Renal pelvis (tissue), 4 donors: Measurements from ENCODE around the gene EHF. TPM values are rescaled to one million over a fixed set of nuclear protein-coding genes. Genes with fewer than 3 reads are reported as not detected.
A peak's percentile ranks its signal among the peaks of the same experiment; 100 is the strongest.

Source experiments
- DNase-seq: peaks from one replicate; pipeline ENCODE4 v3.0.0-alpha.2; 2013
- polyA plus RNA-seq, 3 donors: library from polyadenylated mRNA; unstranded; fragments of 120-200 nt; gene quantifications; one replicate each; pipeline ENCODE4 v1.2.1, GENCODE V29; 2013; ENCODE audit not compliant: insufficient read length in 3 of 3

The EHF gene
- polyA plus RNA-seq, 3 donors, result 18.7 to 32.7 (median 25.1) TPM

GRCh38 chr11:34620202-34620601 lies 691 bp upstream of the EHF start:
- DNase-seq, result no peak

GRCh38 chr11:34621876-34622275 lies 983 bp downstream of the EHF start:
- no peak for DNase-seq

GRCh38 chr11:34623463-34623862 lies 2.6 kb downstream of the EHF start:
- no peak for DNase-seq

DNA sequence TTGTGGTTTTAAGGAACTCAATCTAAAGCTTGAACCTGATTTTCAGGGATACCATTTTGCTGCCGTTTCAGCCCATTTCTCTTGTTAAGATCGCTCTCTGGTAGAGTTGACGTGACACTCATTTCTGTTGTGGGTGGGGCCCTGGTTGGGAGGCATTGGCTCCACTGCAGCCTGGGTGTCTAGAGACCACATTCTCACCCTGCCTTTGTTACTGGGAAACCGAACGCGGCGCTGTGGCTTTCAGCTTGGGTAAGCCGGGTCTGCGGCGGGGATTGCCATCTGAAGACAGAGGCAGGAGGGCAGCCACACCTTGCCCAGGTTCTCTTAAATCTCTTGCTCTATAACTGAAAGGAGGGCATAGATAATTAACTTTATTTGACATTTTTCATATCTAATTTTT lies 3.2 kb downstream of the EHF start:
- no peak for DNase-seq

- DNase-seq, result no peak
Measured at GRCh38 chr11:34625576-34625975, 4.7 kb downstream of the EHF start.

- no peak for DNase-seq
Measured at GRCh38 chr11:34626393-34626792, 5.5 kb downstream of the EHF start.

DNA sequence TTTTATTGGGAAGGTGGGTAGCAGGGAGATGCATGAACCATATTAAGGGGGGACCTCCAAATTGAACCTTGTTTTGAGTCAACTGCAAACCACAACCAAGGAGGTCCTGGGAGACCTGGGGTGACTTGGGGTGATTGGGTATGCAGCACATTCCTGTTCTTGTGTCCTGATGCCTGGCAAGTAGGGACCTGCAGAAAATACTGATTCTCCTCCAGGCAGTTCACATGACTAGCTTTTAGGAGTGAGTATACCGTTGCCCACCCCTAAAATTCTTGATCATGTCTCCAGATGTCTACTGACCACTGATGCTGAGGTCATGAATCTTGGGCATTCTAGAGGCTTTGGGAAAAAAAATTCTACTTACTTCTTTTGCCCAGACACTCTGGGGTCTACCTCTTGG lies 6.3 kb downstream of the EHF start:
- DNase-seq, result no peak

DNA sequence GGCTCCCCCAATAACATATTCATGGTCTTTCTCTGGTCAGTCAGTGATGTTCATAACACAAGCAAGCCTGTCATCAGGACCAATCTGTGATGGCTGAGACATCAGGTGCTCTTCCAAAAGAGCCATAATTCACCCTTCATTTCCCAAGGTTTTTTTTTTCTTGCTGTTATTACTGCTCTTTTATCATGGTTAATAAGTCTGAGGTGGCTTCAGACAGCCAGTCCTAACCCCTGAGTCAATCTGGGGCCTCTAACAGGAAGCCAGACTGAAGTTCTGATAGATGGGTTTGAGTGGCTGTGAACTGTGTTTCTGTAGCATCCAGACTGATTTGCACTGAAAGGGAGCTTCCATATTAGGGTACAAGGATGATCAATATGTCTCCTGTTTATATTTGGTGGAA lies 8.8 kb downstream of the EHF start:
- no peak for DNase-seq

- peak; percentile 30 for DNase-seq
Measured at GRCh38 chr11:34630544-34630943, 9.7 kb downstream of the EHF start.

DNA sequence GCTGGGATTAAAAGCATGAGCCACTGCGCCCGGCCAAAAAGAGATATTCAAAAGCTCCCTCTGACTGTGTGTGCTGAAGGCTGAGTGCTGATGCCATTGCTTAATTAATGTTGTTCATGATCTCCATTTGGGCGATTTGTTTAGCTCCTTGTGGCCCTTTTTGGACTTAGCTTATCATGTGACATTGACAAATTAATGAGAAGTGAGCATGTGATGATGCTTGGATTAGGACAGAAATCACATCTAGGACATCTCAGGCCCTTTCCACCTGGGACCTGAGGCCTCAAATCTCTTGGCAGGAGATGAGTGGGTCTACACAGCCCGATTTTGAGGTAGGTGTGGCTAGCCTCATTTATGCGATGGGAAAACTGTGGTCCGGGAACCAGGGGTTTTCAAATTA lies 10.4 kb downstream of the EHF start:
- DNase-seq, result no peak

GRCh38 chr11:34631737-34632104 lies 10.8 kb downstream of the EHF start:
- DNase-seq, result peak; percentile 29

- peak; percentile 19 for DNase-seq
Measured at GRCh38 chr11:34632105-34632791, 11.4 kb downstream of the EHF start.

- DNase-seq, result no peak
Measured at GRCh38 chr11:34633640-34633989, 12.7 kb downstream of the EHF start.

DNA sequence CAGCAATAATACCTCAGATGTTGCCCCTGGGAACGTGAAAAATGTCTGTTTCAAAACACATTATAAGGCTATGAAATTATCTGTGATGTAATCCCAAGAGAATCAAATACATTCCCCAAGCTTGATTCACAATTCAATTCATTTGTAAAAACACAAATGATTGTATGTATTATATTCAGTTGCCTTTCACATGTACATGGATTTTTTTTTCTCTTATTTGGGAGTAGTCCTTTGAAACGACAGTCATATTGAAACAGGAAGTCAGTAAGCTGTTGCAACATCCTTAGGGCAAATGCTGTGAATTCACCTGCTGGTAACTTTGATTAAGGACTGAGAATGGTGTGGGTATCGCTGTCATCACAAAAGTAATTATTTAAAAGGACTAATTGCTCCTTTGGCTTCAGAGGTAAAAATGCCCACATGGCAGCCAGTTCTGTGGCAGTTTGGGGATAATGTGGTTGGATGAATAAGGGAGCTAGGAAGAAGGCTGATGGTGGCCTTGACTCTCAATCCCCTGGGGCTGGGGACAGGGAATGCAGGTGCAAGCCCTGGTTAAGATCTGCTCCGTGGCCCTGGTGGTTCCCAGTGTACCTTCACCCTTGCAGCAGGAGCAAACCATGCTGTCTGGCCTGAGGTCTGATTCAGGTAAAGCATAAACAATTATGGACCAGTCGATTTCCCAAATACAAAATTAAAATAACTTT lies 13.2 kb downstream of the EHF start:
- no peak for DNase-seq

GRCh38 chr11:34634694-34635062 lies 13.8 kb downstream of the EHF start:
- no peak for DNase-seq

GRCh38 chr11:34636127-34636526 lies 15.2 kb downstream of the EHF start:
- no peak for DNase-seq

- no peak for DNase-seq
Measured at GRCh38 chr11:34637303-34637702, 16.4 kb downstream of the EHF start.

DNA sequence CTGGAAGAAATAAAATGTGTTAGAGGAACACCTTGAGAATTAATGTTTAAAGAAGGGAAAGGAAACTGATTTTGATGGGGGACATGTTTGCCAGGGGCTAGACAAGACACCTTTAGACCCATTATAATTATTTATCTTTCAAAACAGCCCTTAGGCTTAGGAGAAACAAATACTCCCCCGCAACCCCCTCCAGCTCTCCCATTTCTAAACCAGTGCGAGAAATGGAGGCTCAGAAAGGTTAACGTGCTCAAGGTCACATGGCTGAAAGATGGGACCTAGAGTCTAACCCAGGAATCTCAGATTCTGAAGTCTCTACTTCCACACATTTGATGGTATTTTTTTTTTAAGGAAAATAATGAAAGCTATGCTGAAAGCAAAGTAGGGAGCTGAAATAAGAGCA lies 18.0 kb downstream of the EHF start:
- no peak for DNase-seq

- DNase-seq, result no peak
Measured at GRCh38 chr11:34639545-34639944, 18.7 kb downstream of the EHF start.

DNA sequence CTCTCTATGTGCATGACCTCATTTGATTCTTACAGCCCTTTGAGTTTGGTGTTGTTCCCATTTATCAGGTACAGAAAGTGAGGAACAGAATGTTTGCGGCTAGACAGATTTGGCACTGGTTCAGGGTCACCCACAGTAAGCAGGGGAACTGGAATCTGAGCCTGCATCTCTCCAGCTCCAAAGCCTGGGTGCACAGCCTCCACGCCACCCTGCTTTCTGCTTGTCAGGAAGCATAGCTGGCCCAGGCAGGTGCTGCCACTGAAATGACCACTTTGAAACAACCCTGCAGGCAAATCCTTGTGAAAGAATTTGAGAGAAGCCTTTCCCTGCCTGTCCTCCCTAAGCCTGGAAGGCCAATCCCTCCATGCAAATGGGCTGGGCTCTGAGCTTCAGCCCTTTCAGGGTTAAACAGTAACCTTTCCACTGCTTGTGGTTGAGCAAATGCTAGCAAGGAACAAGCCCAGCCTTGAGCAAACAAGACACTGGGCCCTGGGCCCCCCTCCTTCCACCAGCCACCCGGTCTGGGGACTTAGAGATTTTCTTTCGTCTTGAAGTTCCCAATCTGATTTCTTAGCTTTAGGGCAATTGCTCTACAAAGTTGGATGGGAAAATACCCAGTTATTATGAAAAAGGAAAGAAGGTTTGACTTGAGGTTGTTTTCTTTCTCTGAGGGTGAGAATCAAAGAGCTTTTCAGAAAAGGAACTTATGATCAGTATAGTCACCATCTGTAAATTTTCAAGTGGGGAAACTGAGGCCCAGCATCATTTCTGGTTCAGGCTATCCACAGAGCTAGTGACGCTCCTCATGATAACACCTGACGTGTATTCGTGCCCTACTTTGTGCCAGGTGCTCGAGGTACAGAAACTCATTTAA lies 19.4 kb downstream of the EHF start:
- peak; percentile 56 for DNase-seq

DNA sequence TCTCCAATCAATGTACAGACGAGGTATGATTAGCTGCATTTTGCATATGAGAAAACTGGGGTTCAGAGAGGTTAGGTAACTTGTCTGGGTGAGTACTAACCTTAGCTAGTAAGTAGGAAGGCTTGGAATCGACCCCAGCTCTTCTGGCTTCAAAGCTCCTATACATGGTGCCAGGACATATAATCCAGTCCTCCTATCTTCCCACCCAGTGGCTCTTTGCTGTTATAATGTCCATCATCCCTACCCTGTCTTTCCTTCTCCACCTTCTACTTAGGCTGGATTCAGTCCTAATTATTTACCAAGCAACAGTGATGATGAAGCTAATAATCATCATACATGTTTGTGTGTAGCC lies 20.0 kb downstream of the EHF start:
- DNase-seq, result no peak

- no peak for DNase-seq
Measured at GRCh38 chr11:34641456-34641855, 20.6 kb downstream of the EHF start.

DNA sequence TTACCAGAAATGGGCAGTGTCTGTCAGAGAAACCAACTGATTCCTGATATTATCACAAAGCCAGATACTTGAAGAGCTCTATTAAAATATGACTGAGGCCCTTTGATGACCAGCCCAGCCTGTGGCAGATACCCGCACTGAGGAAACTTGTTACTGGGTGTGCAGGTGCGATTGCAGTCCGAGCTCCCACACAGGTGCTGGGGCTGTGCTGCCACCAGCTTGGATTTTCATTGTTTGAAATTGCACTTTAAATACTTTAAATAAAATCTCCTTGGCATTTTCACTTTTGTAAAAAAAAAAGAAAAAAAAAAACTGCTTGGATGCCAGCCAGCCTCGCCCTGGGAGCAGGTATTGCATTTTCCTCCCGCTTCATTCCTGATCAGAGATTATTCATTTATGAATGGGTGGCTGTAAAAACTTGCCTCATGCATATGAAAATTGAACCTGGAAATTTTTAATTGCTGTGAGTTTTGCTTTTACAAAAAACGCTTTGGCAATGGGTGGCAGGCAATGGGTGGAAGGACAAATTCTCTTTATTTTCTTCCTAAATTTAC lies 21.2 kb downstream of the EHF start:
- no peak for DNase-seq
